Liver (tissue), 9 donors: ENCODE results near the gene CACNA1C. TPM values are rescaled to one million over a fixed set of nuclear protein-coding genes. Genes with fewer than 3 reads are reported as not detected.

Source experiments
- DNase-seq: peaks from one replicate; pipeline ENCODE4 v3.0.0-alpha.2; 2017; ENCODE audit warnings: low spot score
- H3K27ac ChIP-seq, 2 donors: one replicate each; pipeline ENCODE4 v1.7.0; 2013; ENCODE audit warnings: inconsistent platforms in 2 of 2, low read length in 2 of 2, control low read depth in 1 of 2, low read depth in 1 of 2, mild to moderate bottlenecking in 1 of 2
- H3K27me3 ChIP-seq, 4 donors: one replicate each; pipeline versions ENCODE4 v1.6.1 to v1.7.0; 2013; ENCODE audit warnings: low read length in 3 of 4, inconsistent platforms in 1 of 4, mild to moderate bottlenecking in 1 of 4, moderate library complexity in 1 of 4; ENCODE audit not compliant: control insufficient read depth in 4 of 4, insufficient read depth in 4 of 4
- H3K36me3 ChIP-seq, 4 donors: one replicate each; pipeline versions ENCODE4 v1.6.1 to v1.7.0; 2013; ENCODE audit warnings: low read length in 3 of 4, mild to moderate bottlenecking in 3 of 4, low read depth in 1 of 4, moderate library complexity in 1 of 4; ENCODE audit not compliant: control insufficient read depth in 4 of 4, insufficient read depth in 3 of 4
- H3K4me1 ChIP-seq, 4 donors: one replicate each; pipeline versions ENCODE4 v1.6.1 to v1.7.0; 2013; ENCODE audit warnings: low read length in 3 of 4, mild to moderate bottlenecking in 3 of 4, moderate library complexity in 1 of 4; ENCODE audit not compliant: control insufficient read depth in 4 of 4, insufficient read depth in 4 of 4
- H3K4me3 ChIP-seq, 3 donors: one replicate each; pipeline versions ENCODE4 v1.6.1 to v1.7.0; 2013; ENCODE audit warnings: low read length in 3 of 3, control low read depth in 1 of 3, low read depth in 1 of 3, mild to moderate bottlenecking in 1 of 3
- H3K9ac ChIP-seq, 2 donors: one replicate each; pipeline ENCODE4 v1.7.0; 2013; ENCODE audit warnings: low read length in 2 of 2, mild to moderate bottlenecking in 2 of 2, moderate library complexity in 2 of 2, control low read depth in 1 of 2, low read depth in 1 of 2
- H3K9me3 ChIP-seq, 4 donors: one replicate each; pipeline versions ENCODE4 v1.6.1 to v1.7.0; 2013; ENCODE audit warnings: low read length in 3 of 4; ENCODE audit not compliant: control insufficient read depth in 4 of 4
- ATF3 ChIP-seq: IDR thresholded peaks from 2 replicates; pipeline ENCODE4 v1.6.1; 2016; ENCODE audit warnings: antibody characterized with exemption
- CTCF ChIP-seq: fragments of 150-350 bp; IDR thresholded peaks from 2 replicates; pipeline ENCODE4 v1.5.1; 2017; ENCODE audit warnings: improper control_type of control experiment, low read depth, low read length; ENCODE audit not compliant: missing input control
- EGR1 ChIP-seq, 2 donors: IDR thresholded peaks; 2 replicates each; pipeline ENCODE4 v1.6.1; 2016 to 2018; ENCODE audit warnings: antibody characterized with exemption in 2 of 2, low read depth in 2 of 2
- FOXA1 ChIP-seq: IDR thresholded peaks from 2 replicates; pipeline ENCODE4 v1.6.1; 2016; ENCODE audit warnings: antibody characterized with exemption
- FOXA2 ChIP-seq: IDR thresholded peaks from 2 replicates; pipeline ENCODE4 v1.6.1; 2016; ENCODE audit warnings: antibody characterized with exemption
- GABPA ChIP-seq, 2 donors: IDR thresholded peaks in 1 of 2; conservative IDR thresholded peaks in 1 of 2; 2 replicates each; pipeline ENCODE4 v1.6.1; 2016; ENCODE audit warnings: antibody characterized with exemption in 2 of 2, mild to moderate bottlenecking in 1 of 2, moderate library complexity in 1 of 2
- HNF4A ChIP-seq, 2 donors: conservative IDR thresholded peaks; 2 replicates each; pipeline ENCODE4 v1.6.1; 2016; ENCODE audit warnings: antibody characterized with exemption in 2 of 2, mild to moderate bottlenecking in 2 of 2
- HNF4G ChIP-seq: IDR thresholded peaks from 2 replicates; pipeline ENCODE4 v1.6.1; 2016; ENCODE audit warnings: antibody characterized with exemption
- JUND ChIP-seq, 2 donors: IDR thresholded peaks; 2 replicates each; pipeline ENCODE4 v1.6.1; 2016; ENCODE audit warnings: antibody characterized with exemption in 2 of 2
- MAX ChIP-seq: IDR thresholded peaks from 2 replicates; pipeline ENCODE4 v1.6.1; 2016; ENCODE audit warnings: antibody characterized with exemption
- NR2F2 ChIP-seq: IDR thresholded peaks from 2 replicates; pipeline ENCODE4 v1.6.1; 2016; ENCODE audit warnings: antibody characterized with exemption
- RAD21 ChIP-seq, 2 donors: IDR thresholded peaks; 2 replicates each; pipeline ENCODE4 v1.6.1; 2016; ENCODE audit warnings: antibody characterized with exemption in 2 of 2, mild to moderate bottlenecking in 2 of 2
- REST ChIP-seq: IDR thresholded peaks from 2 replicates; pipeline ENCODE4 v1.6.1; 2016; ENCODE audit warnings: antibody characterized with exemption, mild to moderate bottlenecking
- RXRA ChIP-seq, 2 donors: IDR thresholded peaks; 2 replicates each; pipeline ENCODE4 v1.6.1; 2017 to 2018; ENCODE audit warnings: antibody characterized with exemption in 2 of 2, mild to moderate bottlenecking in 1 of 2
- SP1 ChIP-seq: IDR thresholded peaks from 2 replicates; pipeline ENCODE4 v1.6.1; 2018; ENCODE audit warnings: antibody characterized with exemption, mild to moderate bottlenecking
- TAF1 ChIP-seq: conservative IDR thresholded peaks from 2 replicates; pipeline ENCODE4 v1.6.1; 2016; ENCODE audit warnings: antibody characterized with exemption, mild to moderate bottlenecking
- YY1 ChIP-seq: IDR thresholded peaks from 2 replicates; pipeline ENCODE4 v1.6.1; 2016; ENCODE audit warnings: antibody characterized with exemption, mild to moderate bottlenecking
- ZBTB33 ChIP-seq: IDR thresholded peaks from 2 replicates; pipeline ENCODE4 v1.6.1; 2016; ENCODE audit warnings: antibody characterized with exemption
- WGBS: extraction: QIAGEN DNeasy Blood & Tissue Kit; methylation state at CpG from one replicate; pipeline ENCODE4 v1.1.7; 2013; 5-methylcytosine and 5-hydroxymethylcytosine counted together
- polyA plus RNA-seq, 2 donors: library from polyadenylated mRNA; stranded (reverse) in 1 of 2; unstranded in 1 of 2; fragments of 200-250 nt in 1 of 2; fragments of >200 nt in 1 of 2; fragmentation: Nextera tagmentation in 1 of 2; extraction: Ambion mirVana in 1 of 2; gene quantifications; one replicate each; pipeline versions ENCODE4 v1.2.1 to v1.2.3, GENCODE V29; 2013 to 2015
- total RNA-seq, 2 donors: library from RNA; depleted of rRNA; stranded (reverse); fragments of >200 nt; gene quantifications; one replicate each; pipeline ENCODE4 v1.2.3, GENCODE V29; 2014
- donor health status: healthy.
- donor health status: healthy.
- donor health status: healthy.
- donor health status: healthy.
- donor health status: healthy.

The CACNA1C gene
- total and polyA plus RNA-seq, 4 donors: 0.23 to 1.9 (median 0.41) TPM

GRCh38 chr12:2126676-2127406, 74.1 kb downstream of the CACNA1C start:
- Histone ChIP-seq H3K9me3 (no peaks in the 10 kb centered on the region), H3K4me1 (no peaks in the 10 kb centered on the region), H3K9ac (no peak overlapping the region), H3K4me3 (no peak overlapping the region), H3K36me3 (no peaks in the 10 kb centered on the region), H3K27me3 (peaks cover 0 to 2% (median 0%) of the 10 kb centered on the region in 4 donors), H3K27ac (no peak overlapping the region)
- TF ChIP-seq NR2F2: no peak
- TF ChIP-seq ATF3: no peak
- no peak for TF ChIP-seq REST
- no peak for TF ChIP-seq RAD21 (IDR thresholded peaks at IDR 0.05)
- TF ChIP-seq CTCF: no peak
- TF ChIP-seq FOXA1: no peak
- TF ChIP-seq SP1: no peak
- no peak for TF ChIP-seq FOXA2
- no peak for TF ChIP-seq HNF4G
- TF ChIP-seq ZBTB33: no peak
- no peak for TF ChIP-seq YY1
- TF ChIP-seq TAF1: no peak
- no peak for TF ChIP-seq JUND (IDR thresholded peaks at IDR 0.05)
- TF ChIP-seq HNF4A (conservative IDR thresholded peaks at IDR 0.05): no peak
- no peak for TF ChIP-seq GABPA (IDR thresholded peaks at IDR 0.05 in 1 of 2, conservative IDR thresholded peaks at IDR 0.05 in 1 of 2)
- TF ChIP-seq RXRA (IDR thresholded peaks at IDR 0.05): no peak
- TF ChIP-seq EGR1 (IDR thresholded peaks at IDR 0.05; ENCODE audit: low read depth in 2 of 2): no peak
- TF ChIP-seq MAX: no peak
- WGBS: 80% methylated on average over 8 of the region's 8 CpGs
- no peak for DNase-seq
